Naive thymus-derived CD8-positive, alpha-beta T cell (primary cell): ENCODE results near the gene POU3F1. TPM values are rescaled to one million over a fixed set of nuclear protein-coding genes. Genes with fewer than 3 reads are reported as not detected.

Experiments
- ATAC-seq, 2 donors: fragments of 150-1000 bp; cut with Tn5 transposase in 1 of 2; sonication (Bioruptor Pico), chemical (Tn5 transposase) in 1 of 2; 1 replicate in 1 of 2; 2 replicates in 1 of 2; pipeline ENCODE4 v1.10.0; 2021; ENCODE audit warnings: mild to moderate bottlenecking in 2 of 2, moderate library complexity in 2 of 2
- POLR2A ChIA-PET: fragments of 350-600 bp; sonication (Branson Sonifier 250); formaldehyde crosslinking; loops from one replicate; lab custom pipeline; 2021; ENCODE audit warnings: antibody characterized with exemption; lab: Charles Lee
- DNase-seq, 10 donors: peaks; one replicate each; pipeline versions ENCODE4 v3.0.0 to v3.0.0-alpha.2; 2020 to 2022
- H3K27ac Mint-ChIP-seq, 10 donors: one replicate each; pipeline ENCODE4 v1.8.0; 2020 to 2022; ENCODE audit warnings: mild to moderate bottlenecking in 10 of 10, mixed read lengths in 10 of 10, moderate library complexity in 4 of 10, inconsistent platforms in 1 of 10
- H3K27me3 Mint-ChIP-seq, 5 donors: one replicate each; pipeline ENCODE4 v1.8.0; 2021 to 2022; ENCODE audit warnings: mixed read lengths in 5 of 5
- H3K36me3 Mint-ChIP-seq, 3 donors: one replicate each; pipeline ENCODE4 v1.8.0; 2020 to 2022; ENCODE audit warnings: mixed read lengths in 3 of 3, mild to moderate bottlenecking in 2 of 3, inconsistent platforms in 1 of 3
- H3K4me1 Mint-ChIP-seq, 4 donors: one replicate each; pipeline ENCODE4 v1.8.0; 2021 to 2022; ENCODE audit warnings: mixed read lengths in 4 of 4
- H3K4me3 Mint-ChIP-seq, 10 donors: one replicate each; pipeline ENCODE4 v1.8.0; 2020 to 2022; ENCODE audit warnings: mild to moderate bottlenecking in 10 of 10, mixed read lengths in 10 of 10, moderate library complexity in 6 of 10, inconsistent platforms in 1 of 10
- H3K9me3 Mint-ChIP-seq, 9 donors: one replicate each; pipeline ENCODE4 v1.8.0; 2020 to 2022; ENCODE audit warnings: mixed read lengths in 9 of 9, mild to moderate bottlenecking in 3 of 9, inconsistent platforms in 1 of 9, moderate library complexity in 1 of 9
- polyA plus RNA-seq, 3 donors: library from polyadenylated mRNA; unstranded; fragments of 300-500 nt; fragmentation: Illumina TruSeq; gene quantifications; one replicate each; pipeline ENCODE4 v1.2.3, GENCODE V29; 2021
- total RNA-seq, 8 experiments: library from RNA in 2 of 8; stranded (reverse) in 2 of 8; gene quantifications; one replicate each; pipeline ENCODE4 v1.2.3 and lab custom pipeline; 2021 to 2026

Gene POU3F1
- total and polyA plus RNA-seq, 5 experiments from 2014 or later: 0.08 to 0.38 (median 0.31) TPM; not detected in 2

DNA sequence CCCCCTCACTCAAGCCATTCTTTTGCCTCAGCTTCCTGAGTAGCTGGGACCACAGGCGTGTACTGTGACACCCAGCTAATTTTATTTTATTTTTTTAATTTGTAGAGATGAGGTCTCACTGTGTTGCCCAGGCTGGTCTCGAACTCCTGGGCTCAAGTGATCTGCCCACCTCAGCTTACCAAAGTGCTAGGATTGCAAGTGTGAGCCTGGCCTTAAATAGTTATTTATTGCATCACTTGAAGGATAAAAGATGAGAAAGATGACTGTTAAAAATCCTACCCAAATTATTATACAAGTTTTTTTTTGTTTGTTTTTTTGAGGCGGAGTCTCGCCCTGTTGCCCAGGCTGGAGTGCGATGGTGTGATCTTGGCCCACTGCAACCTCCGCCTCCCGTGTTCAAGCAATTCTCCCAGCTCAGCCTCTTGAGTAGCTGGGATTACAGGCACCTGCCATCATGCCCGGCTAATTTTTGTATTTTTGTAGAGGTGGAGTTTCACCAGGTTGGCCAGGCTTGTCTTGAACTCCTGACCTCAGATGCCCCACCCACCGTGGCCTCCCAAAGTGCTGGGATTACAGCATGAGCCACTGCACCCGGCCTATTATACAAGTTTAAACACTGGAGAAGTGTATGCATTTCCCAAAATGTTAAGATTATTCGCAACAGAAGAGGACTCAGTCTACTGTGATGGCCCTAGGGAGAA, 31.7 kb downstream of the POU3F1 start:
- ATAC-seq (no peak), DNase-seq (peak in 1 of 10 donors; percentile 13)
- no peaks in the 10 kb centered on the region for H3K27me3 Mint-ChIP-seq
- peak overlapping the region in 1 of 10 donors; percentile 97 for H3K27ac Mint-ChIP-seq
- POLR2A ChIA-PET: interaction anchor here (4.0 to 8.8 kb wide), 2 partner anchors 20 to 25 kb away, joined by 15 to 80 read pairs; partner anchors contain the start of gene SF3A3
- H3K4me3 Mint-ChIP-seq: peak overlapping the region in 2 of 10 donors; percentile 7 to 45
- H3K4me1 Mint-ChIP-seq: peaks cover 19 to 60% (median 50%) of the 10 kb centered on the region in 4 donors
- peaks cover 0 to 39% (median 4%) of the 10 kb centered on the region in 3 donors for H3K36me3 Mint-ChIP-seq
- no peaks in the 10 kb centered on the region for H3K9me3 Mint-ChIP-seq

DNA sequence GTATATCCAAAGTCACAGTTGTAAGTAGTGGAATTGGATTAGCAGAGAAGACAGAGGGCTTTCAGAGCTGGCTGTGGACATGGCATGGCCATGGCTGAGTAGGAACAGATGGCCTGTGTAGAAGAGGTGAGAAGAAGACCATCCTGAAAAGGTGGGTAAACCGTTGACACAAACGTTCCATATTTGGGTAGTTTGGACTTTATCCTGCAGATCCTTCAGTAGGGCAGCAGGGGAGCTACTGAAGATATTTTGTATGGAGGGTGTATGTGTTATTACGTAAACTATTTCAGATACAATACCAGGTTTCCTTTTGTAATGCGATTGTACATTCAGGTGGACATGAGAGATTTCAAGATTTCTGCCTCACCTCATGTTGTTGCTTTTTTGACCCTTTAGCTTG, 32.4 kb downstream of the POU3F1 start:
- peak overlapping the region in 9 of 10 donors; percentile 62 to 100 (median 99) for H3K4me3 Mint-ChIP-seq
- peak overlapping the region in 7 of 10 donors; percentile 19 to 100 (median 72) for H3K27ac Mint-ChIP-seq
- POLR2A ChIA-PET: interaction anchor here (4.0 to 8.8 kb wide), 2 partner anchors 19 to 24 kb away, joined by 15 to 80 read pairs; partner anchors contain the start of gene SF3A3
- H3K9me3 Mint-ChIP-seq: no peaks in the 10 kb centered on the region
- DNase-seq (no peak), ATAC-seq (no peak)
- H3K36me3 Mint-ChIP-seq: peaks cover 0 to 34% (median 4%) of the 10 kb centered on the region in 3 donors
- peaks cover 21 to 67% (median 56%) of the 10 kb centered on the region in 4 donors for H3K4me1 Mint-ChIP-seq
- H3K27me3 Mint-ChIP-seq: no peaks in the 10 kb centered on the region

DNA sequence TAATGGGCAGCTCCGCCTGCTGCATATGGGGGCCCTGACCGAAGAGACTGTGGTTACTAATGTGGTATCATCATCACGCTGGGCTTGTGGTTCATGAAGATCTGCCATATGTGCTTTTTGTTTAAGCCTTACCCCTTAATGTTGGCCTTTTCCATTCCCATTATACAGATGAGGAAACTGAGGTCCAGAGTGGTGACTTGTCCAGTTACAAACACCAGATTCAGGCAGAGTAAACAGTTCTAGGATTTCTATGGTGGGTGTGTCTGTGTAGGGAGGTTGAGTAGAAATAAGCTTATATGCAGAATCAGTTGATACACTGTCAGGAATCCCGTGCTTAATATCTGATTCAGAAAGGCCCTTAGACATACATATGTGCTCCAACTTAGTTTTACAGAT, 33.4 kb downstream of the POU3F1 start:
- POLR2A ChIA-PET: interaction anchor here (2.2 to 8.8 kb wide), 3 partner anchors 18 to 154 kb away, joined by 6 to 80 read pairs (median 15); partner anchors contain the start of genes MTF1 and SF3A3
- no peaks in the 10 kb centered on the region for H3K9me3 Mint-ChIP-seq

DNA sequence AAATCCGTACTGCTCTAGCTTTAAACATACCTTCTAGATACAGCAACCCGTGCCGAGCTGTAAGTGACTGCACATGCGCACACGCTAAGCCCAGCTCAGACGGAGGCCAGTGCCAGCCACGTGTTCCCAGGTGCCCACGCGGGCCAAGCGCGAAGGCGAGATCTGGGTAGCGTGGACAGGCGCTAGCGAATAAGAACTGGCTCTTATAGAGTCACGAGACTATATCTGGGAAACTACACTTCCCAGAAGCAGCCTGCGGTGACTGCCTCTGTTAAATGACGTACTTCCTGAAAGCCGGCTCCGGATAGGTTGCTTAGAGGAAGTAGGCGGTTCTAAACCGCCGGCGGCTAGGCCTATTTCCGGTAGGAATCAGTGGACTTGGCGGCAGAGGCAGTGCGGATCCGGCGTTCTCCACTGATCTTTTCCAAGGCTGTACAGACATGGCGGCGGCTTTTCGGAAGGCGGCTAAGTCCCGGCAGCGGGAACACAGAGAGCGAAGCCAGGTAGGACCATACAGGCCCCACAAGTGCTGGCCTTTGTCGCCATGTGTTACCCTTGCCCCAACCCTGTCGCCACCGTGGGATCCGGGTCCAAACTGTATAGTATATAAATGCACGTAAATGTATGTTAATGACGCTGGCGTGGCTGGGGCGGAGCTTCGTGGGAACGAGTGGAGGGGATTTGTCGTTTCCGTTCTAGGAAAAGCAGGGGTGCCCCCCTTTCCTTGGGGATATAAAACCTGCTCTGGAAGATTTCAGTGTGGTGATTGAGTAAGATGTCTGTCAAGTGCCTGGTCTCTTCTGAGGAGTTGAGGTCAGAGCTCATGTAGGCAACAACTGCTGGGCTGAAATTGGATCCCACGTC, 34.0 kb downstream of the POU3F1 start, which contains the start of gene UTP11:
Gene UTP11, plus strand, starts transcription at position 372 of the 864 bp plus-strand sequence. Its CDS starts 69 bp downstream, at position 441.
- ATAC-seq: peak; percentile 90 to 94
- POLR2A ChIA-PET: interaction anchor here (1.2 to 8.8 kb wide), 4 partner anchors 8 to 153 kb away, joined by 3 to 80 read pairs (median 10); partner anchors contain the start of genes MTF1 and SF3A3
- DNase-seq: peak; percentile 68 to 96 (median 90)
- Mint-ChIP-seq H3K27ac (peak within 1 kb of the TSS; percentile 92 to 100 (median 98)), H3K4me1 (peaks cover 23 to 69% (median 57%) of the 10 kb centered on the region in 4 donors), H3K4me3 (peak within 1 kb of the TSS; percentile 93 to 100 (median 99)), H3K9me3 (no peaks in the 10 kb centered on the region), H3K36me3 (peaks cover 0 to 18% (median 0%) of the 10 kb centered on the region in 3 donors), H3K27me3 (no peaks in the 10 kb centered on the region)

More for the DNA sequence above, 33.4 kb downstream of the POU3F1 start:
- Mint-ChIP-seq H3K27me3 (no peaks in the 10 kb centered on the region), H3K36me3 (peaks cover 0 to 24% (median 0%) of the 10 kb centered on the region in 3 donors), H3K4me1 (peaks cover 23 to 69% (median 57%) of the 10 kb centered on the region in 4 donors), H3K4me3 (peak overlapping the region; percentile 93 to 100 (median 99)), H3K27ac (peak overlapping the region; percentile 92 to 100 (median 98))
- ATAC-seq (no peak), DNase-seq (peak in 1 of 10 donors; percentile 40)

DNA sequence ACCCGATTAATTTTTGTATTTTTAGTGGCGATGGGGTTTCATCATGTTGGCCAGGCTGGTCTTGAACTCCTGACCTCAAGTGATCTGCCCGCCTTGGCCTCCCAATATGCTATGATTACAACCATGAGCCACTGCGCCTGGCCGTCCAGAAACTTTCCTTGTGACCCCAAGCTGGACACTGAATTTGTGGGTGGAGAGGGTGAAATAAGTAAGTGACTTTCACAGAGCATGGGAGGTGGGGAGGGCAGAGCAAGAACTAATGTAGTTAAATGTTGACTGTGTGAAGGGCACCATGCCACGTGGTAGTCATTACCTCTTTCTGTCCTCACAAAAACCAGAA, 36.8 kb downstream of the POU3F1 start:
- Mint-ChIP-seq H3K27ac (peak overlapping the region; percentile 58 to 98 (median 85)), H3K4me1 (peaks cover 20 to 63% (median 55%) of the 10 kb centered on the region in 4 donors), H3K9me3 (no peaks in the 10 kb centered on the region), H3K27me3 (no peaks in the 10 kb centered on the region), H3K36me3 (no peaks in the 10 kb centered on the region), H3K4me3 (peak overlapping the region in 2 of 10 donors; percentile 36 to 41)
- ATAC-seq: no peak
- no peak for DNase-seq
- POLR2A ChIA-PET: interaction anchor here (1.1 to 8.8 kb wide), 6 partner anchors 8 to 84 kb away, joined by 3 to 80 read pairs (median 3); partner anchors contain the start of gene SF3A3

DNA sequence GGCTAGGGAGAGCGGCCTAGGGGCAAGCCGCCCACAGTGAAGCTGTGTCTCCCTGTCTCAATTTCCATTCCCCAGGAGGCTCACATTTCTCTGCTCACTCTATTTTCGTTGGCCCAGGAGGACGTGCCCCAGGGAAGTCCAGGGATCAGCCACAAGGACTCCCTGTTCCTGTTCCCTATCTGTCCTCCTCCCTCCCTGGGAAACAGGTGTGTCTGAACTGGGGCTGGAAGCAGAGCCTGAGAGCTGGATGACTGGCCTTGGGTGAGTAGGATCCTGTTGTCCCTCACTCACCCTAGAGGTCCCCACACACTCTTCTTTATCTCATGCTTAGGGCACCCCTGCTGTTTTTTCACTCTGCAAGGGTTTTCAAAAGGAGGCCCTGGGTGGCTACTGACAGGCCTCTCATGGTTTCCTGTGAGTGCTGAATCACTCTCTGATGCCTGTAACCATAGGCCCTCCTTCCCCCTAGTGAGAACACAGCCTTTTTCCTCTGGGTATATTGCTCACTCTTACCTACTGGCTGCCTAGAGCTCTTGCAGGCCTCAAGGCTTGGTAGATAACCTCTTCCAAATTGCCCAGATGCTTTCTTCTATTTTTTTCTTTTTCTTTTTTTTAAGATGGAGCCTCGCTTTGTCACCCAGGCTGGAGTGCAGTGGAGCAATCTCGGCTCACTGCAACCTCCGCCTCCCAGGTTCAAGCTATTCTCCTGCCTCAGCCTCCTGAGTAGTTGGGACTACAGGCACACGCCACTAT, 37.3 kb downstream of the POU3F1 start:
- peaks cover 24 to 67% (median 59%) of the 10 kb centered on the region in 4 donors for H3K4me1 Mint-ChIP-seq
- peak overlapping the region; percentile 82 to 98 (median 91) for H3K27ac Mint-ChIP-seq
- peaks cover 0 to 2% (median 0%) of the 10 kb centered on the region in 5 donors for H3K27me3 Mint-ChIP-seq
- POLR2A ChIA-PET: interaction anchor here (0.7 to 8.8 kb wide), 6 partner anchors 8 to 21 kb away, joined by 3 to 80 read pairs (median 3); partner anchors contain the start of gene SF3A3
- DNase-seq: peak in 8 of 10 donors; percentile 36 to 75 (median 52)
- H3K9me3 Mint-ChIP-seq: no peaks in the 10 kb centered on the region
- H3K4me3 Mint-ChIP-seq: peak overlapping the region in 9 of 10 donors; percentile 10 to 75 (median 51)
- ATAC-seq: peak; percentile 53 to 56
- H3K36me3 Mint-ChIP-seq: no peaks in the 10 kb centered on the region

DNA sequence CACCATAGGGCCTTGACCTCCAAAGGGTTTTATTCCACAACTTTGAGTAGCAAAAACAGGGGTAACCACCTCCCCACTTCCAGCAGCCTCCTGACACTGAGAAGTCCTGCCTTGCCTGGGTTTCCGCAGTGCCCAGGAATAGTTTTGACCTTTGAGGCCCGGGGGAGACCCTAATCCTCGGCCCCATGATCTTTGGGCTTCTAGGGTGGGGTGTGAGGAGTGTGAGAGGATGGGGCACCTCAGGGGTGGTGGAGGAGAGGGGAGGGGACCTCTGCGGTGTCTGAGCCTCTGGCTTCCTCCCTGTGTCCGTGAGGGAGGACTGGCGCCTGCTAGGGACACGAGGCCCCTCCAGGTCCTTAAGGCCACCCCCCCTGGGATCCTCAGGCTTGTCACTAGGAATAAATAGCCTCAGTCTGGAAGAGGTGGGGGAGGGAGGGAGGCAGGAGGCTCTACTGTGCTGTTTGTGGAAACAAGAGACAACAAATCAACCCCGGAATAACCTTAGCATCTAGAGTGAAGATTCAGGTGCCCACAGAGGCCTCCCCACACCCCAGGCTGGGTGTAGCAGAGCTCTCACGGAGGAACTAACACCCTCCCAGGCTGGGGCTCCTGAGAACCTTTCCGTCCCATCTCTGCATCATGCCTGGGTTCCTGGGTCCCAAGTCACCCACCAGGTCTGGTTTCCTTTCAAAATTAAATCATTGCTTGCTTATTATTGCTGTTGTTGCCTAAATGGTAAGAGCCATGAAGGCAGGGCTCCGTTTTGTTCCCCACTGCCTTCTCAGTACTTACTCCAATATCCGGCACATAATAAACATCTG, 40.4 kb downstream of the POU3F1 start:
- POLR2A ChIA-PET: interaction anchor here (1.1 kb wide), 1 partner anchor 11 kb away, joined by 3 read pairs; no protein-coding TSS in a partner anchor
- Mint-ChIP-seq H3K4me1 (peaks cover 17 to 59% (median 50%) of the 10 kb centered on the region in 4 donors), H3K36me3 (no peaks in the 10 kb centered on the region), H3K4me3 (peak overlapping the region; percentile 70 to 86 (median 74)), H3K27me3 (peaks cover 0 to 2% (median 0%) of the 10 kb centered on the region in 5 donors), H3K9me3 (no peaks in the 10 kb centered on the region), H3K27ac (peak overlapping the region; percentile 55 to 87 (median 84))
- ATAC-seq (no peak), DNase-seq (no peak)

DNA sequence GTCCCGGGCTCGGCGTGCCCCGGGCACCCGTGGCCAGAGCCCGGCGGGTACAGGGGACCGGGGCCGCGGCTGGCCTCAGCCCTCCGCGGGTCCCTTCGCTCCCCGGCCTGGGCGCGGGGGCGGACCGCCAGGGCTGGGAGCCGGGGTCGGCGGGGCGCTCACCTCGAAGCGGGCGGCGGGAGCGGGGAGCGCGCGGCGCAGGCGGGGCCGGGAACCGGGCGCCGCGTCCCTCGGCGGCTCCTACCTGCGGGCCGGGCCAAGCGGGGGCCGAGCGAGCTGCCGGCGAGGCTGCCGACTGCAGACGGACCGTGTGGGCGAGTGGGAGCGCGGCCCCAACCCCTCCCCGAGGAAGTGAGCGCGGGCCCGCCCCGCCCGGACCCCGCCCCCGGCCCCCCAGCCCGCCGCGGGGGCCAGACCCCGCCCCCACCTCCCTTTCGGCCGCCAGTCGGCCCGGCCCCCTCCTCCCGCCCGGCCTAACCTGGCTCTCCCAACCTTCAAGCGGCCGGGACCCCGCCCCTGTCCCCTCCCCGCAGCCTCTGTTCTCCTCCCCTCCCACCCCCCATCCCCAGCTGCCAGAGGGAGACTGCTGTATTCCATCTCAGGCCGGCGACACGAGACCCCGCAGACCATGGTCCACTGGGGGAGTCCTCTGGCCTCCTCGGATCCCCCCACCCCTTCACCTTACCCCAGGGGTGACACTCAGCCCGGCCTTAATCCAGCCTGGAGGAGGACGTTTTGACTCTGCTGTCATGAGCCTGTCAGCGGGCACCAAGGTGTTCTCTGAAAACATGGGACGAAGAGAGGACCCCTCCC, 41.2 kb downstream of the POU3F1 start, which contains the start of gene FHL3:
Gene FHL3, minus strand, starts transcription at position 320 of the 813 bp plus-strand sequence. CDS start 6,102 bp downstream, outside the sequence.
- Mint-ChIP-seq H3K27ac (peak within 1 kb of the TSS; percentile 55 to 93 (median 87)), H3K27me3 (peaks cover 0 to 2% (median 0%) of the 10 kb centered on the region in 5 donors), H3K4me1 (peaks cover 20 to 62% (median 54%) of the 10 kb centered on the region in 4 donors), H3K4me3 (peak within 1 kb of the TSS; percentile 79 to 93 (median 86)), H3K36me3 (no peaks in the 10 kb centered on the region), H3K9me3 (no peaks in the 10 kb centered on the region)
- POLR2A ChIA-PET: interaction anchor here (1.1 kb wide), 1 partner anchor 10 kb away, joined by 3 read pairs; no protein-coding TSS in a partner anchor
- peak in 5 of 10 donors; percentile 22 to 72 (median 54) for DNase-seq
- ATAC-seq: peak; percentile 17 to 65

DNA sequence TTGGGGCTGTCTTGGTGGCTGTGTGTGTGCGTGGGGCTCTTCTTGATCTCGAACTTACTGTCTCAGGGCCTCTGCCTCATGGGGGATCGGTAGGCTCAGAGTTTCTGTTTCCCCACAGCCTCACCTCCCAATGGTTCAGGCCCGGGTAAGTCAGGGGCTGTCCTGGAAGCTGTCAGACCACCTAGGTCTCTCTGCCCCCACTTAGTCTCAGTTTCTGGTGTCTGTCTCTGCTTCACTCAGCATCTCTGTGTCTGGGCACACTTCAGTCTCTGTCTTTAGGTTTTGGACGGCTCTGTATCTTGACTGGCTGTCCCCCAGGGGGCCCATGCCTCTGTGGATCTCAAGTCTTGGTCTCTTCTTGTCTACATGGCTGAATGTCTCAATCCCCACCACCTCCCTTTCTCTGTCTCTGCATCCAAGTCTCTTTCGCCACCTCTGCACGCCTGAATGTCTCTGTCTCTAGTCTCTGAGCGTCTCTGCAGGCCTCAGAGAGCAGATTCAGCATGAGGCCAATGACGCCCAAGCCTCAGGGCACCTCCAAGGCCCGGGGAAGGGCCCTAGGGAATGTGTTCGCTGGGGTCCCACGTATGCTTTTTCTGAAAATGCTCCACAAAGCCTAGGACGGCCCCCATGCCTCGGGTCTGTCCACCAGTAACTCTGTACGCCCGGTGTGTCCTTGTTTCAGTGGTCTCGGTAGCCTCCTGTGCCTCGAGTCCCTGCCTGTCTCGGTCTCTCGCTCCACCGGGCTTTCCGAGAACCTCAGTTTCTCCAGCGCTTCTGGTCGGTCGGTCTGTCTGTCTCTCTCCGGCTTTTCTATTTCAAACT, 42.1 kb downstream of the POU3F1 start:
- POLR2A ChIA-PET: interaction anchor here (1.6 kb wide), 1 partner anchor 12 kb away, joined by 3 read pairs; no protein-coding TSS in a partner anchor
- Mint-ChIP-seq H3K4me3 (peak overlapping the region; percentile 79 to 93 (median 86)), H3K9me3 (no peaks in the 10 kb centered on the region), H3K27ac (peak overlapping the region; percentile 1 to 93 (median 86)), H3K36me3 (no peaks in the 10 kb centered on the region), H3K27me3 (peaks cover 0 to 2% (median 0%) of the 10 kb centered on the region in 5 donors), H3K4me1 (peaks cover 22 to 62% (median 54%) of the 10 kb centered on the region in 4 donors)
- peak in 2 of 10 donors; percentile 25 to 40 for DNase-seq
- ATAC-seq: peak; percentile 37 to 49
